Right cardiac atrium (tissue), 5 donors: ENCODE data around the gene PIGN. TPM values are rescaled to one million over a fixed set of nuclear protein-coding genes. Genes with fewer than 3 reads are reported as not detected.

ENCODE experiments used
- ATAC-seq, 2 donors: fragments of 200-7000 bp; cut with Tn5 transposase; one replicate each; pipeline versions ENCODE4 v1.8.0 to v1.9.1; 2020; ENCODE audit warnings: moderate library complexity in 2 of 2, mild to moderate bottlenecking in 1 of 2
- DNase-seq, 3 donors: peaks; one replicate each; pipeline ENCODE4 v3.0.0-alpha.2; 2020
- H3K27ac ChIP-seq: one replicate; pipeline ENCODE4 v1.5.1; 2013; ENCODE audit warnings: mild to moderate bottlenecking, low read length, control low read depth, moderate library complexity
- H3K27me3 ChIP-seq: one replicate; pipeline ENCODE4 v1.6.1; 2013; ENCODE audit not compliant: control insufficient read depth, insufficient read depth
- H3K4me1 ChIP-seq: one replicate; pipeline ENCODE4 v1.6.1; 2013; ENCODE audit warnings: low read length; ENCODE audit not compliant: control insufficient read depth, insufficient read depth
- H3K4me3 ChIP-seq: one replicate; pipeline ENCODE4 v1.5.1; 2013; ENCODE audit warnings: low read length, control low read depth
- H3K9me3 ChIP-seq: one replicate; pipeline ENCODE4 v1.6.1; 2013; ENCODE audit warnings: low read length; ENCODE audit not compliant: control insufficient read depth
- WGBS: extraction: QIAGEN DNeasy Blood & Tissue Kit; methylation state at CpG from one replicate; pipeline ENCODE4 v1.1.7; 2013; 5-methylcytosine and 5-hydroxymethylcytosine counted together
- intact Hi-C, 4 donors: fragments of 100-400 bp; cut with DNase I; formaldehyde crosslinking; loops; one replicate each; pipeline versions ENCODE4 v1.11.0 to v1.14.0; 2022 to 2023
- polyA plus RNA-seq: library from polyadenylated mRNA; stranded (reverse); fragments of 200-250 nt; gene quantifications from one replicate; pipeline ENCODE4 v1.2.3, GENCODE V29; 2013
- total RNA-seq, 4 donors: library from RNA; stranded (reverse); fragmentation: NEBNext Ultra II Directional; extraction: Animal tissue kit (Norgen Biotek cat#: 25700); gene quantifications; one replicate each; pipeline ENCODE4 v1.2.1, GENCODE V29; 2021
- donor health status: healthy with polysubstance abuse.
- donor health status: DM: no; HTN: yes; CAD: no.
- donor health status: DM: no; HTN: no; CAD: no.
- donor health status: DM: no; HTN: yes; CAD: no; lungs with severe emphysema.
- donor health status: DM: yes; HTN: yes; CAD: no.

PIGN gene
- total and polyA plus RNA-seq, 5 donors = 5.1 to 21.6 (median 15.2) TPM

GRCh38 chr18:62001396-62001795, 185.5 kb downstream of the PIGN start:
- Histone ChIP-seq H3K27ac (no peak overlapping the region), H3K4me3 (no peak overlapping the region), H3K9me3 (no peaks in the 10 kb centered on the region), H3K27me3 (no peaks in the 10 kb centered on the region), H3K4me1 (no peaks in the 10 kb centered on the region)
- ATAC-seq (no peak), DNase-seq (no peak)
- intact Hi-C loops = no loop called here

DNA sequence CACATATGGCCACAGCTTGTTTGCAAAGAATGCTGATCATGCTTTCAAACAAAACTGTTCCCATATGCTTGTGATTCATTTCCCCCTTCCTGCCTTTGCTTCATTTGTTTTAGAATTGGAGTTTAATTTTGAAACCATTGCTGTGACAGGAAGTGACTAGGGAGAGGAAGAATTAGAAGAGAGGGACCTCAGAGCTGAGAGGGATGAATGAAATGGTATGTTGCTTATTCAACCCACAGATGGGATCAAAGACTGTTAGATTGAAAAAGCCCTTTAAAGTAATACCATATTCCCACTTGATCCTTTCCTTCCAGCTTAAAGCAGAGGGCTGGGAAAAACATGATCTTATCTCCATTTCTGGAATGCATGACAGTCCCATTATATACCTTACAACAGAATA, 187.9 kb downstream of the PIGN start:
- no peaks in the 10 kb centered on the region for H3K9me3 ChIP-seq
- no peaks in the 10 kb centered on the region for H3K4me1 ChIP-seq
- DNase-seq = no peak
- no peaks in the 10 kb centered on the region for H3K27me3 ChIP-seq
- no peak for ATAC-seq
- H3K4me3 ChIP-seq = no peak overlapping the region
- intact Hi-C loops = no loop called here
- no peak overlapping the region for H3K27ac ChIP-seq

DNA sequence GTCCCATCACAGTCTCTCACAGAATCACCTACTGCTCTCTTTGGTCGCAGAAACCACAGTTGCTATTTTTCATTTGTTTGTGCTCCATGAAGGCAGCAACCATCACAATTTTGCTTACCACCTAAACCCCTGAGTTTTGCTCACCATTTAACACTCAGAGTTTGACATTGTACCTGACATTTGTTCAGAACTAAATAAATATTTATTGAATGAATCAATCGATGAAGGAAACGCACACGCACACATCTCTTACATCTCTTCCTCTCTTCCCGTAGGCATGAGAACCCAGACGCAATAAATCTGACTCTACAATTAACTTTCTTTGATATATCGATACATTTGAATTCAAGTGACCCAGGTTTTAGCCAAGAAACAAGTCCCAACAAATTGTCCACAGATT, 188.5 kb downstream of the PIGN start:
- DNase-seq (no peak), ATAC-seq (no peak)
- H3K27me3 ChIP-seq = no peaks in the 10 kb centered on the region
- peaks cover under 1% of the 10 kb centered on the region for H3K4me1 ChIP-seq
- 93% methylated on average over 7 of the region's 7 CpGs for WGBS
- no peak overlapping the region for H3K4me3 ChIP-seq
- no peaks in the 10 kb centered on the region for H3K9me3 ChIP-seq
- no peak overlapping the region for H3K27ac ChIP-seq
- intact Hi-C loops = no loop called here

GRCh38 chr18:61995618-61996017, 191.2 kb downstream of the PIGN start:
- intact Hi-C loops = no loop called here
- no peaks in the 10 kb centered on the region for H3K27me3 ChIP-seq
- ATAC-seq = no peak
- WGBS = 95% methylated on average over 1 of the region's 1 CpG
- no peak overlapping the region for H3K4me3 ChIP-seq
- no peaks in the 10 kb centered on the region for H3K9me3 ChIP-seq
- peaks cover 1% of the 10 kb centered on the region for H3K4me1 ChIP-seq
- H3K27ac ChIP-seq = no peak overlapping the region
- no peak for DNase-seq

DNA sequence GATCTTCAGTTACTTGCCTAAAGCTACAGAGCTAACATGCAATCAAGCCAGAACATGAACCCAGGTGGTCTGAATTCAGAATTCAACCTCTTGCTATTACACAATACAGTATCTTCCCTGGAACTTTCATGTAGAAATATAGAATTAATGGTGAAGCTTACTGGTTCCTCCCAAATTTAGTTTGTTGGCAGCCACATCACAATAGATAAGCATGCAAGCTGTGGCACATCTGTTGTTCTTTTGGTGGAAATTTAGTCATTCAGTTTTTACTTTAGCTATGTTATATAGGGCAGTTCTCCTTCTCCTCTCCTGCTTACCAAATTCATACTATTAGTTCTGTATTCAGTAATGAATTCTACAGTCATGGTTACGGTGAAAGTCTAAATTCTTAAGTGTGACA, 193.0 kb downstream of the PIGN start:
- H3K9me3 ChIP-seq = no peaks in the 10 kb centered on the region
- no peak overlapping the region for H3K27ac ChIP-seq
- H3K4me1 ChIP-seq = peaks cover 1% of the 10 kb centered on the region
- ATAC-seq (no peak), DNase-seq (no peak)
- 95% methylated on average over 1 of the region's 1 CpG for WGBS
- no peak overlapping the region for H3K4me3 ChIP-seq
- H3K27me3 ChIP-seq = no peaks in the 10 kb centered on the region
- intact Hi-C loops = no loop called here

- no peak for DNase-seq
- Histone ChIP-seq H3K27ac (no peak overlapping the region), H3K4me1 (peaks cover 1% of the 10 kb centered on the region), H3K9me3 (no peaks in the 10 kb centered on the region), H3K27me3 (no peaks in the 10 kb centered on the region), H3K4me3 (no peak overlapping the region)
- peak; percentile 35 to 78 for ATAC-seq
- intact Hi-C loops = no loop called here
- WGBS = 3% methylated on average over 2 of the region's 2 CpGs
Observed at GRCh38 chr18:61992923-61993322, 193.9 kb downstream of the PIGN start.

DNA sequence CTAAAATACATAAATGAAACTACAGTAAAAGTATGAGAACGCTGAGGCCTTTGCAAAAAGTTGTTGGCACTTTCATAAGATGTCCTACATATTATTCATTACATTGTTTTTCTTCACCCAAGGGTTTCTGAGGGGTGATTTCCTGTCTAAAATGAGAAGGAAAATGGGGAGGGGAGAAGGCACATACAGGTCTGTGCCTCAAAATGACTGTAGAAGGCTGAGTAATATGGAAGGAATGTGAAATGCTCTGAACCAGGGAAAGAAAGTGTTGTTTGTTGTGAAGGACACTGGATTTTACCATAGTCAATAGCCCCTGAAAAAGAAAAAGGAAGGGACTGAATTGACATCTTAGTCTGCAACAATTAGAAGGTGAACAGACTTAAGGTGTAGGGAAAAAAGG, 194.6 kb downstream of the PIGN start:
- Histone ChIP-seq H3K27me3 (no peaks in the 10 kb centered on the region), H3K4me3 (no peak overlapping the region), H3K9me3 (no peaks in the 10 kb centered on the region), H3K4me1 (peaks cover 1% of the 10 kb centered on the region), H3K27ac (no peak overlapping the region)
- intact Hi-C loops = no loop called here
- DNase-seq (no peak), ATAC-seq (no peak)
- WGBS = 47% methylated on average over 1 of the region's 1 CpG

DNA sequence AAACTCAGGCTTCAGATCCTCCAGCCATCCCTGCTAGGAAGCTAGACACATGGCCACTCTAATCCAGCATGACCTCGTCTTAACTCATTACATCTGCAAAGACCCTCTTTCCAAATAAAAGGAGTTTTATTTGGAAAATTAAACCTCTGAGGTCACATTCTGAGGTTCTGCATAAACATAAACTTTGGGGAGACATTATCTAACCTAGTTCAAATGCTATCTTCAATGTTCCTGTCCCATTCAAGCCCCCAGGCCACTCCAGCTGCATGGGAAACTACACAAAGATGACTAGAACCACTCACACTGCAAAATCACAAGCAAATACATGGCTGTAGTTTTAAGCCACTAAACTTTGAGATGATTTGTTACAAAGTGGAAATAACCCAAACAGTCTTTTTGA, 195.0 kb downstream of the PIGN start:
- ATAC-seq = no peak

DNA sequence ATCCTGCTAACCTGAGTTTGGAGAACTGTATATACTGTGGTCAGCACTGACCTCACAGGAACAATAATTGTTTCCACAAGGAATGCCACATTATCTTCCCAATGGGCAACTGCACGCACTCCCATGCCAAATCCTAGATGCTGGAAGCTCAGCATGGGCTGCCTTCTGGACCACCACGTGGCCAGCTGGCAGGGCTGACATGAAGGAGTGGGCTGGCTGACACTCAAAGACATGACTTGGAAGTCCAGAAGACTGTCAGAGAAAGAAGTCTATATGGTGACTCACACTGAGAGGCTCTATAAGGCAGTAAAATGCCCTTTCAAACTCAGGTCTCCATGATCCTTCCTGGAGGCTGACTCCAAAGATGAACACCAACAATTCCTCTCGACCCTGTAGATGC, 195.7 kb downstream of the PIGN start:
- Histone ChIP-seq H3K27me3 (no peaks in the 10 kb centered on the region), H3K4me1 (peaks cover 1% of the 10 kb centered on the region), H3K9me3 (no peaks in the 10 kb centered on the region), H3K4me3 (no peak overlapping the region), H3K27ac (no peak overlapping the region)
- peak; percentile 28 to 57 (median 49) for DNase-seq
- 76% methylated on average over 3 of the region's 3 CpGs for WGBS
- peak in 1 of 2 donors; percentile 36 for ATAC-seq
- intact Hi-C loops = no loop called here

More for the DNA sequence above, 195.0 kb downstream of the PIGN start:
- Histone ChIP-seq H3K9me3 (no peaks in the 10 kb centered on the region), H3K27ac (no peak overlapping the region), H3K27me3 (no peaks in the 10 kb centered on the region), H3K4me1 (peaks cover 1% of the 10 kb centered on the region), H3K4me3 (no peak overlapping the region)
- intact Hi-C loops = no loop called here
- no peak for DNase-seq
- 93% methylated on average over 1 of the region's 1 CpG for WGBS

Other genes starting within 250 kb of the PIGN start
- 10 to 100 TPM; 13.5 to 22.7 (median 17.2) TPM for gene RELCH, start 199 bp upstream of the PIGN start, total RNA-seq
- gene RELCH, start 199 bp upstream of the PIGN start, polyA plus RNA-seq = 6.9 TPM
- gene TNFRSF11A, start 138.3 kb upstream of the PIGN start, total RNA-seq = 1 to 10 TPM; 1.7 to 4.7 (median 3.4) TPM
- gene TNFRSF11A, start 138.3 kb upstream of the PIGN start, polyA plus RNA-seq = 0.43 TPM